ENCODE results near the gene TMEM37. TPM values are rescaled to one million over a fixed set of nuclear protein-coding genes. Genes with fewer than 3 reads are reported as not detected.

The TMEM37 gene
- total and polyA plus RNA-seq, 2 of the 13 experiments (the other 11 are each of a cell fraction or from before 2014, with no cell fraction given) = 37.7 to 115 TPM

GRCh38 chr2:119438128-119438656 lies 6.5 kb downstream of the TMEM37 start (continued):
- TF ChIP-seq TIGD3 (CRISPR knock-in tag; IDR thresholded peaks at IDR 0.05; ENCODE audit: borderline replicate concordance) = 0 out of 2 replicates have a peak, but pooled peaks have one; percentile 20
- TF ChIP-seq ISL2 (CRISPR knock-in tag; IDR thresholded peaks at IDR 0.05) = peak; percentile 76
- TF ChIP-seq ZNF557 (CRISPR knock-in tag; IDR thresholded peaks at IDR 0.05) = peak; percentile 90
- TF ChIP-seq PLSCR1 (CRISPR knock-in tag; IDR thresholded peaks at IDR 0.05; ENCODE audit: borderline replicate concordance) = no peak
- 0 out of 2 replicates have a peak, but pooled peaks have one; percentile 37 for TF ChIP-seq ZNF839 (CRISPR knock-in tag; IDR thresholded peaks at IDR 0.05; ENCODE audit: borderline replicate concordance)
- TF ChIP-seq NFAT5 (CRISPR knock-in tag; IDR thresholded peaks at IDR 0.05) = peak; percentile 77; the same call in 1 of the 2 replicates
- TF ChIP-seq YEATS2 (CRISPR knock-in tag; IDR thresholded peaks at IDR 0.05; ENCODE audit: borderline replicate concordance) = peak; percentile 68; the same call in 1 of the 2 replicates
- peak; percentile 74 for TF ChIP-seq TBX2 (CRISPR knock-in tag; IDR thresholded peaks at IDR 0.05; ENCODE audit: borderline replicate concordance)
- TF ChIP-seq ZNF430 (CRISPR knock-in tag; IDR thresholded peaks at IDR 0.05) = peak; percentile 73; the same call in 1 of the 2 replicates
- peak; percentile 85; the same call in 1 of the 2 replicates for TF ChIP-seq HOXA3 (CRISPR knock-in tag; IDR thresholded peaks at IDR 0.05)
- TF ChIP-seq ZNF652 (CRISPR knock-in tag; IDR thresholded peaks at IDR 0.05; ENCODE audit: borderline replicate concordance, low read depth) = 0 out of 2 replicates have a peak, but pooled peaks have one; percentile 47
- TF ChIP-seq ZNF264 (CRISPR knock-in tag; IDR thresholded peaks at IDR 0.05) = peak; percentile 80; the same call in 1 of the 2 replicates
- TF ChIP-seq EP300 (IDR thresholded peaks at IDR 0.05; ENCODE audit: low read depth in 2 of 2, low read length in 2 of 2) = peak in 1 of 2 experiments; percentile 86; a peak in 2 of 4 replicates
- no peak; the same call in 1 of the 2 replicates for TF ChIP-seq EP300 (CRISPR knock-in tag; IDR thresholded peaks at IDR 0.05; ENCODE audit: borderline replicate concordance)
- no peak for TF ChIP-seq MBD4 (IDR thresholded peaks at IDR 0.05; ENCODE audit: borderline replicate concordance, low read length)
- peak; percentile 84 for TF ChIP-seq KDM6A (CRISPR knock-in tag; IDR thresholded peaks at IDR 0.05; ENCODE audit: low read depth)
- TF ChIP-seq ZNF687 (CRISPR knock-in tag; IDR thresholded peaks at IDR 0.05) = peak; percentile 31; the same call in 1 of the 2 replicates
- peak; percentile 98 for TF ChIP-seq PITX1 (CRISPR knock-in tag; IDR thresholded peaks at IDR 0.05)

All from HepG2 (cell line).